ENCODE data around the gene HOXC13. TPM values are rescaled to one million over a fixed set of nuclear protein-coding genes. Genes with fewer than 3 reads are reported as not detected.

The HOXC13 gene
- polyA plus RNA-seq, 6 donors from 2014 or later: not detected

DNA sequence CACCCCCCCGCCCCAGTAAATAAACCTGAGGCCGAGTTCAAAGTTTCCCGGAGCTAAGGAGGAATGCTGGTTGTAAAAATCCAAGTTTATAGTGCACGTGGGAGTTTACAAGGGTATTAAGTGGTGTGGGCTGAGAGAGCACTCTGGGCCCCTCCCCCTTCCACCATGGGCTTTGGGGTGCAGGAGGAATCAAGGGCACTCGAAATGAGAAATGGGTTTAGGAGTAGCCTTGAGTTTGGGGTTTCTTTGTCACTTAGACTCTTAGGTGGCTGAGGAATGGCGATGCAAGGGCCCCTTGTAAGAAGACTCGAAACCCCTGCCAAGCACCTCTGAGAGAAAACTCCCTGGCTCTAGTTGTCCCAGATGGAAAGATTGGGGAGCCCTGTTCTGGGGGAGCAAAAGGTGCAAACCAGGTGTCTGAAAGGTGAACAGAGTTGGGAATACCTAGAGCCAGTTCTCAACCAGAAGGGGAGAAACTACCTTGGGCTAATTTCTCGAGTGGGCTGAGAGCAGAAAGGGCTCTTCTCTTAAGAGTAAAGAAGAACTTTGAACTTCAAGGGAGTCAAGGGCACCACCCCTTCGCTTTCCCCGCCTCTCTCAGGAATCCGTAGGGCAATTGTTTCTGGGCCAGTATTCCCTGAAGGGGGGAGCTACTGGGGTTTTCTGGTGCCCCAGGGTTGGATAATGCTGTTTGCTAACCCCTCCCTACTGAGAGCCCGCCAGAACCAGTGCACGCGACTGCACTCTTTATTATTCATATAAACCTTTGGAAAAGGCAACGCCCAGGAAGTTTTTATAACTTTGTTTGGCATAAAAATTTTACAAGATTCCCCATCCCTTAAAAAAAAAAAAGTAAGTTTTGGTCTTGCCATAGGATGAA lies 40.1 kb downstream of the HOXC13 start:
- peaks cover 0 to 22% of the 10 kb centered on the region in 2 donors for H3K36me3 Mint-ChIP-seq
- peaks cover 0 to 30% (median 10%) of the 10 kb centered on the region in 7 donors for H3K9me3 Mint-ChIP-seq
- no peak for DNase-seq
- peak overlapping the region in 1 of 6 donors; percentile 73 for H3K27ac Mint-ChIP-seq
- peaks cover 10 to 21% (median 21%) of the 10 kb centered on the region in 3 donors for H3K4me1 Mint-ChIP-seq
- peaks cover 74 to 90% (median 80%) of the 10 kb centered on the region in 3 donors for H3K27me3 Mint-ChIP-seq
- H3K4me3 Mint-ChIP-seq: peak overlapping the region in 2 of 8 donors; percentile 44 to 64
- no peak for ATAC-seq (ENCODE audit: low read depth in 2 of 2)

- peak overlapping the region in 4 of 6 donors; percentile 41 to 94 (median 45) for H3K27ac Mint-ChIP-seq
- peaks cover 0 to 30% (median 10%) of the 10 kb centered on the region in 7 donors for H3K9me3 Mint-ChIP-seq
- peaks cover 0 to 27% of the 10 kb centered on the region in 2 donors for H3K36me3 Mint-ChIP-seq
- H3K27me3 Mint-ChIP-seq: peaks cover 76 to 94% (median 80%) of the 10 kb centered on the region in 3 donors
- peak overlapping the region in 2 of 8 donors; percentile 65 to 68 for H3K4me3 Mint-ChIP-seq
- ATAC-seq (ENCODE audit: low read depth in 2 of 2) (no peak), DNase-seq (no peak)
- H3K4me1 Mint-ChIP-seq: peaks cover 13 to 25% (median 24%) of the 10 kb centered on the region in 3 donors
Measured at GRCh38 chr12:53980104-53980801, 41.6 kb downstream of the HOXC13 start.

DNA sequence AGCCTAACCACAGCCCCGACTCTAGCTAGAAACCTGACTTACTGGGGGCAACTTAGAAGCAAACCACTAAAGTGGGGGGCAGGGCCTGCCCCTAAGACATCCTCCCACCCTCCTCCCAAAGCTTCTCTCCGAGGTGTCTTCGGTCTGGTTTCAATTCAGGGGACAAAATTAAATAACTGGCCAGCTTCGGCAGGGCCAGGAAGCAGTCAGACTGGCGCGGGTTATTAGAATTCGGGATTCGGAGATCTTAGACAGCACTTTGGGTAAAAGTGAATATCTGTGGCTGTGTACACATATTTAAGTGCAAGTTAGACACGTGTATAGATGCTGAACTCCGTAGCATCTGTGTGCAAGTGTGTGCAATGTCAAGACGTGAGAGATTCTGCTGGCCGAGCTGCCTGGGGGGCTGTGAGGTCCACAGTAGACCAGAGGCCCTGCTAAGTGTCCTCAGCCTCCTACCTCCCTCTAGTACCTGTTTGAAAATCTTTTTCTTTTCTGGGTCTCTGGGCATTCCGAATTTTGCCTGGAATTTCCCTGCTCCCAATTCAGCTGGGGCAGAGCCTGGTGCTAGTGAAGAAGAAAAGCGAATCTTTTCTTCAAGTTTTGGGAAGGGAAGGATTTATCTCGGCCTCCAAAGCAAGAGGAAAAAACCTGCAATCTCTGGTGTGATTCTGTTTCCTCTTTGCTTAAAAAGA lies 42.3 kb downstream of the HOXC13 start:
- Mint-ChIP-seq H3K9me3 (peaks cover 0 to 27% (median 10%) of the 10 kb centered on the region in 7 donors), H3K27ac (peak overlapping the region in 3 of 6 donors; percentile 10 to 94 (median 48)), H3K27me3 (peaks cover 69 to 93% (median 80%) of the 10 kb centered on the region in 3 donors), H3K4me1 (peaks cover 10 to 24% (median 22%) of the 10 kb centered on the region in 3 donors), H3K4me3 (peak overlapping the region in 2 of 8 donors; percentile 34 to 65), H3K36me3 (peaks cover 0 to 27% of the 10 kb centered on the region in 2 donors)
- DNase-seq (no peak), ATAC-seq (ENCODE audit: low read depth in 2 of 2) (no peak)

DNA sequence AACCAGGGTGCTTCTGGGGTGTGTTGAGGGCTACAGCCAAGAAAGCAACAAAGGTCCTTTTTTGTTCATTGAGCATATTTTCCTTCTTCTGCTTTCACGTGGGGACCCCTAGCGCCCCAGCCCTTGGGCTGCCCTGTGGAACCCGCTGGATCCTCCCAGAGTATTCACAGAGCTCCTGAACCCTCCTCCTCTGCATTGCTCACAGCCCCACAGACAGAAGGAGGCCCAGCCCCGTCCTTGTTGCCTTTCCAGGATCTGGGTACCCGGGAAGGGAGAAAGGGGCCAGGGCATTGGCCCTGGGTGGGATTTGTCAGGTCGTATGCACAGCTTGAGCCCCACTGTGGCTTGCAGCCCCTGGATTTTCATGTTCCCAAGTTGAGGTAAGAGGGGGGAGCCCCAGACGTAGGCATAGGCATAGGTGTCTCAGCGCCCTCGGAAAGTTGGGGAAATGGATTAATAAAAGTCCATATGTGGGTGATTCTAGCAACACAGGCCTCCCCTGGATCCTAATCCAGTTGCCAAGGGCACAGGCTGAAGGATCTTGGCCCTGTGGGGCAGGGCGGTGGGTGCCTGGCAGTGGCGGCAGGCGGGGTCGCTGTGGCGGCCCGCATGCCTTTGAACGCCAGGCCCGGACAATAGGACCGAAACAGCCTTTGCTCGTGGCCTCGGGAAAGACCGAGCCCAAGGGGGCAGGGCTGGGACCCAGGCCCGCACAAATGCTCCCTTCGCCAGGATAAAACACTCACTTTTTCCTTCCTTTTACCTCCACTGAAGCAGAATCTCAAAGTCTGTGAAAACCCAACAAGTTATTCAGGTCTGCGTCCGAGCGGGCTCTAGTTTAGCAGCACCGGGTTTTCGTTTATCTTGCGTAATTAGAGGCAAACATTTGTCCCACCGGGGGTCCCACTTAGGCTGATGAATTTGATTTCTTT lies 43.3 kb downstream of the HOXC13 start:
- peak overlapping the region in 4 of 6 donors; percentile 38 to 92 (median 72) for H3K27ac Mint-ChIP-seq
- peaks cover 0 to 25% (median 10%) of the 10 kb centered on the region in 7 donors for H3K9me3 Mint-ChIP-seq
- peak overlapping the region in 4 of 8 donors; percentile 3 to 45 (median 10) for H3K4me3 Mint-ChIP-seq
- peaks cover 72 to 93% (median 85%) of the 10 kb centered on the region in 3 donors for H3K27me3 Mint-ChIP-seq
- peaks cover 0 to 25% of the 10 kb centered on the region in 2 donors for H3K36me3 Mint-ChIP-seq
- DNase-seq (no peak), ATAC-seq (ENCODE audit: low read depth in 2 of 2) (no peak)
- peaks cover 10 to 32% (median 22%) of the 10 kb centered on the region in 3 donors for H3K4me1 Mint-ChIP-seq

DNA sequence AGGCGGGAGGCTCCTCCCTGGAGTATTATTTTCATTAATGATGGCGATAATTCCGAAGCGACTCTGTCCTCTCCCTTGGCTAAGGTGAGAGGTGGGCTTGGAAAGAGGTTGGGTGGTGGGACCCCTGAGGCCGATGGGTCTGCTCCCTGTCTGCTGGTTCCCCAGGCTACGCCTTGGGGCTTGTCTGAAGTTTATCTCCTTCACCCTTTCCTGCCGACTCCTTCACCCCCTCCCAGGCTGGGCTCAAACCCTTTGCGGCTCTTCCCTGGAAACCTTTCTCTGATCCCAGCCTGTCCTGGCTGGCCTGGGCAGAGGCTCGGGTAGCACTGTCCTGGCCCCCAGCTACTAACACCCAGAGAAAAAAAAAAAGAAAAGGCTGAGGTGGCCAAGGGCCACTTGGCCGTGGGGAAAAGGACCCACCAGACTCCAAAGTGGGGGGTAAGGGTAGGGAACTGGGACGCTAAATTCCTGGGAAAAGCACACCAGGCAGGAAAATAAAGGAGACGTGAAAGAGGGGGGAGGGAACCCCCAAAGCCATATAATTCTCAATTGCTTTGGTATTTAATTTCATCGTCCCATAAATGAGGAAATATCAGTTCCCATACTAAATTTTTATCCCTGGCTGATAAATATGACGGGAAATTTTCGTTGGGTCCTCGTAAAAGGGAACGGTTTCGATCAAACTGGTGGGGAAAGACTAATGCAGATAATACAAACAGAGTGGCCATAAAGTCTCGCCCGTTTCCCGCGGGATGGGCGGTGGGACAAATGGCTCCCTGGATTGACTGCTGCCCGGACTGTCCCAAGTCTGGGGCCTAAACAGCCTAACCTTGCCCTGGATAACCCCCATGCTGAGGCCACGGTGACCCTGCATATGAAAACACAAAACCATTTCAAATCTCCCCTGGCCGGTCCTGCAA lies 44.3 kb downstream of the HOXC13 start:
- Mint-ChIP-seq H3K27me3 (peaks cover 73 to 93% (median 93%) of the 10 kb centered on the region in 3 donors), H3K27ac (peak overlapping the region in 4 of 6 donors; percentile 28 to 96 (median 80)), H3K36me3 (peaks cover 0 to 25% of the 10 kb centered on the region in 2 donors), H3K4me1 (peaks cover 10 to 32% (median 22%) of the 10 kb centered on the region in 3 donors), H3K9me3 (peaks cover 0 to 30% (median 10%) of the 10 kb centered on the region in 7 donors), H3K4me3 (peak overlapping the region in 4 of 8 donors; percentile 18 to 68 (median 54))
- no peak for DNase-seq
- no peak for ATAC-seq (ENCODE audit: low read depth in 2 of 2)

GRCh38 chr12:53983568-53983949 lies 44.9 kb downstream of the HOXC13 start:
- H3K36me3 Mint-ChIP-seq: peaks cover 0 to 31% of the 10 kb centered on the region in 2 donors
- peaks cover 14 to 34% (median 27%) of the 10 kb centered on the region in 3 donors for H3K4me1 Mint-ChIP-seq
- ATAC-seq (ENCODE audit: low read depth in 2 of 2) (no peak), DNase-seq (no peak)
- H3K27me3 Mint-ChIP-seq: peaks cover 73 to 93% (median 93%) of the 10 kb centered on the region in 3 donors
- H3K4me3 Mint-ChIP-seq: peak overlapping the region in 3 of 8 donors; percentile 54 to 77 (median 68)
- peak overlapping the region in 3 of 6 donors; percentile 51 to 92 (median 92) for H3K27ac Mint-ChIP-seq
- peaks cover 0 to 32% (median 10%) of the 10 kb centered on the region in 7 donors for H3K9me3 Mint-ChIP-seq

DNA sequence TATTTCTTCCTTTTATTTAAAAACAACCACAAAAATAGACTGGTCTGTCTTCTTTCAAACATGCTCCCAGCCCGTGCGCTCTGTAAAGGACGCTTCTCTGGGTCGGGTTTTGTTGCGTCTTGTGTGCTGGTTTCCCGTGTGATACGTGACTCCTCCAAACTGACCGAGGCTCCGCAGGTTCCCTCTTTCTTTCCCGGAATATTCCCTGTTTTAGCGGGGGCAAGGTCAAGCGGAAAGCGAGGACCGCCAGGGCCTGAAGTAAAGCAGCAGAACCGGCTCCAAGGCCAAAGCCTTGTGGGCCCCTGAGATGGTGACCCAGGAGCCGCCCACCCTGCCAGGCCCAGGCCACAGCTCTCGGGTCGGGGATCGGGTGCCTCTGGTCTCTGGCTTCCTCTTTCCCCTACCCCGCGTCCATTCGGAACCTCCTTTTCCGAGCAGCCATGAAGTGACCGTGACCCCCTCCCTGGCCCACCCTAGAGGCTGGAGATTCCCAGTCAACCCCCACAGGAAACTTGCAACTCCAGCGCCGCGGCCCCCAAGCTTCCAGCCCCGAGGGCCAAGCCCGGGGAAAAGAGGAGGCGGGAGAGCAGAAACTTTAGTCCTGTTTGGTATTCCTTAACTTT lies 45.4 kb downstream of the HOXC13 start:
- peaks cover 74 to 93% (median 93%) of the 10 kb centered on the region in 3 donors for H3K27me3 Mint-ChIP-seq
- H3K4me1 Mint-ChIP-seq: peaks cover 16 to 37% (median 32%) of the 10 kb centered on the region in 3 donors
- peaks cover 0 to 32% (median 10%) of the 10 kb centered on the region in 7 donors for H3K9me3 Mint-ChIP-seq
- peak overlapping the region in 7 of 8 donors; percentile 15 to 77 (median 35) for H3K4me3 Mint-ChIP-seq
- DNase-seq (no peak), ATAC-seq (ENCODE audit: low read depth in 2 of 2) (no peak)
- H3K27ac Mint-ChIP-seq: peak overlapping the region in 3 of 6 donors; percentile 51 to 92 (median 92)
- peaks cover 0 to 32% of the 10 kb centered on the region in 2 donors for H3K36me3 Mint-ChIP-seq

- H3K9me3 Mint-ChIP-seq: peaks cover 0 to 37% (median 10%) of the 10 kb centered on the region in 7 donors
- no peak for ATAC-seq (ENCODE audit: low read depth in 2 of 2)
- H3K27ac Mint-ChIP-seq: peak within 1 kb of the TSS in 4 of 6 donors; percentile 85 to 95 (median 92)
- peaks cover 26 to 48% (median 42%) of the 10 kb centered on the region in 3 donors for H3K4me1 Mint-ChIP-seq
- H3K27me3 Mint-ChIP-seq: peaks cover 74 to 93% (median 93%) of the 10 kb centered on the region in 3 donors
- no peak for DNase-seq
- H3K36me3 Mint-ChIP-seq: peaks cover 0 to 25% of the 10 kb centered on the region in 2 donors
- H3K4me3 Mint-ChIP-seq: peak within 1 kb of the TSS; percentile 50 to 86 (median 61)
Measured at GRCh38 chr12:53984901-53985691, 46.5 kb downstream of the HOXC13 start, which contains the start of gene HOXC10. TSS of gene HOXC10 (plus strand) at chr12:53985146. CDS start at chr12:53985260, 114 bp downstream.

DNA sequence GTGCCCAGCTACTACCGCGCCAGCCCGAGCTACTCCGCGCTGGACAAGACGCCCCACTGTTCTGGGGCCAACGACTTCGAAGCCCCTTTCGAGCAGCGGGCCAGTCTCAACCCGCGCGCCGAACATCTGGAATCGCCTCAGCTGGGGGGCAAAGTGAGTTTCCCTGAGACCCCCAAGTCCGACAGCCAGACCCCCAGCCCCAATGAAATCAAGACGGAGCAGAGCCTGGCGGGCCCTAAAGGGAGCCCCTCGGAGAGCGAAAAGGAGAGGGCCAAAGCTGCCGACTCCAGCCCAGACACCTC lies 47.0 kb downstream of the HOXC13 start:
- Mint-ChIP-seq H3K4me3 (peak overlapping the region; percentile 15 to 83 (median 52)), H3K9me3 (peaks cover 0 to 37% (median 10%) of the 10 kb centered on the region in 7 donors), H3K4me1 (peaks cover 30 to 53% (median 44%) of the 10 kb centered on the region in 3 donors), H3K27me3 (peaks cover 75 to 93% (median 93%) of the 10 kb centered on the region in 3 donors), H3K27ac (peak overlapping the region in 4 of 6 donors; percentile 85 to 95 (median 92)), H3K36me3 (peaks cover 0 to 26% of the 10 kb centered on the region in 2 donors)
- no peak for DNase-seq
- ATAC-seq (ENCODE audit: low read depth in 2 of 2): no peak

Data from naive B cell (primary cell).